Inferior parietal cortex (tissue), 1 donor: ENCODE measurements around the gene OGFR.

Experiments used
- DNase-seq: peaks from one replicate; pipeline ENCODE4 v3.0.0-alpha.2; 2016; ENCODE audit errors: extremely low spot score

The OGFR gene

GRCh38 chr20:62860924-62861691 lies 56.5 kb downstream of the OGFR start:
- no peak for DNase-seq

- DNase-seq = peak; percentile 60
Measured at GRCh38 chr20:62861726-62862336, 57.2 kb downstream of the OGFR start, which contains the start of gene TCFL5. TSS of gene TCFL5 (minus strand) at chr20:62861822. CDS start at chr20:62861670, 152 bp downstream.
